ENCODE results near the gene SCARF2.

GRCh38 chr22:20422271-20423007 lies 15.2 kb downstream of the SCARF2 start:
- no peak for TF ChIP-seq CTCF (IDR thresholded peaks at IDR 0.05; ENCODE audit: borderline replicate concordance, extremely low read depth, low read length, poor library complexity, severe bottlenecking)
- TF ChIP-seq EZH2 (IDR thresholded peaks at IDR 0.05; ENCODE audit: borderline replicate concordance, low read depth, low read length, severe bottlenecking) = no peak
